ENCODE results near the gene BCL2A1. TPM values are rescaled to one million over a fixed set of nuclear protein-coding genes. Genes with fewer than 3 reads are reported as not detected.
"Not testable (repeated sequence)": the region's sequence is repeated elsewhere in the genome, so short reads cannot be mapped to it uniquely, and the experiment has no call there.

BCL2A1 gene
- total RNA-seq, 2 donors from 2014 or later: 16.5 TPM; not detected in 1

GRCh38 chr15:79938143-79938542 lies 32.9 kb downstream of the BCL2A1 start:
- H3K27me3 ChIP-seq: no peaks in the 10 kb centered on the region
- H3K27ac ChIP-seq: no peak overlapping the region
- H3K36me3 ChIP-seq (replicated peaks in 1 of 2; ENCODE audit: insufficient read depth in 1 of 2, low read depth in 2 of 2): no peaks in the 10 kb centered on the region
- TF ChIP-seq CTCF (IDR thresholded peaks at IDR 0.05) (no peak), POLR2A (IDR thresholded peaks at IDR 0.05) (no peak)
- no peaks in the 10 kb centered on the region for H3K4me1 ChIP-seq
- H3K4me3 ChIP-seq: no peak overlapping the region
- ATAC-seq: no peak
- whole genome bisulfite sequencing, 2 donors: 24 to 43% methylated on average over 1 of the region's 1 CpG
- no peak for DNase-seq
- no peaks in the 10 kb centered on the region for H3K9me3 ChIP-seq
- intact Hi-C loops (cut with DNase I): no loop called here

GRCh38 chr15:79935556-79936201 lies 35.3 kb downstream of the BCL2A1 start:
- ATAC-seq; H3K27ac ChIP-seq; H3K9me3 ChIP-seq; H3K36me3 ChIP-seq (replicated peaks in 1 of 2; ENCODE audit: insufficient read depth in 1 of 2, low read depth in 2 of 2); H3K4me1 ChIP-seq; H3K4me3 ChIP-seq; intact Hi-C loops (cut with DNase I); H3K27me3 ChIP-seq; DNase-seq: not testable (repeated sequence)
- 48 to 50% methylated on average over 7 of the region's 7 CpGs for WGBS, 2 donors

GRCh38 chr15:79933231-79933630 lies 37.8 kb downstream of the BCL2A1 start:
- TF ChIP-seq POLR2A (IDR thresholded peaks at IDR 0.05) (no peak), CTCF (IDR thresholded peaks at IDR 0.05) (no peak)
- intact Hi-C loops (cut with DNase I): no loop called here
- H3K4me1 ChIP-seq: no peaks in the 10 kb centered on the region

GRCh38 chr15:79932447-79932846 lies 38.5 kb downstream of the BCL2A1 start:
- ATAC-seq: no peak
- Histone ChIP-seq H3K36me3 (replicated peaks in 1 of 2; ENCODE audit: insufficient read depth in 1 of 2, low read depth in 2 of 2) (no peaks in the 10 kb centered on the region), H3K27me3 (no peaks in the 10 kb centered on the region)

More at GRCh38 chr15:79933231-79933630, 37.8 kb downstream of the BCL2A1 start:
- Histone ChIP-seq H3K36me3 (replicated peaks in 1 of 2; ENCODE audit: insufficient read depth in 1 of 2, low read depth in 2 of 2) (no peaks in the 10 kb centered on the region), H3K27me3 (no peaks in the 10 kb centered on the region), H3K4me3 (no peak overlapping the region), H3K27ac (no peak overlapping the region), H3K9me3 (no peaks in the 10 kb centered on the region)
- 53 to 69% methylated on average over 3 of the region's 3 CpGs for WGBS, 2 donors
- ATAC-seq (no peak), DNase-seq (no peak)

GRCh38 chr15:79930516-79930915 lies 40.5 kb downstream of the BCL2A1 start:
- no peaks in the 10 kb centered on the region for H3K36me3 ChIP-seq (replicated peaks in 1 of 2; ENCODE audit: insufficient read depth in 1 of 2, low read depth in 2 of 2)
- no peak for DNase-seq
- TF ChIP-seq CTCF (IDR thresholded peaks at IDR 0.05): no peak
- no peak for TF ChIP-seq POLR2A (IDR thresholded peaks at IDR 0.05)
- 54 to 72% methylated on average over 5 of the region's 5 CpGs for WGBS, 2 donors
- no peak overlapping the region for H3K27ac ChIP-seq
- no peak overlapping the region for H3K4me3 ChIP-seq
- no peak for ATAC-seq
- no peaks in the 10 kb centered on the region for H3K27me3 ChIP-seq
- H3K4me1 ChIP-seq: no peaks in the 10 kb centered on the region
- intact Hi-C loops (cut with DNase I): no loop called here
- no peaks in the 10 kb centered on the region for H3K9me3 ChIP-seq

More at GRCh38 chr15:79932447-79932846, 38.5 kb downstream of the BCL2A1 start:
- Histone ChIP-seq H3K9me3 (no peaks in the 10 kb centered on the region), H3K27ac (no peak overlapping the region), H3K4me3 (no peak overlapping the region), H3K4me1 (no peaks in the 10 kb centered on the region)
- WGBS, 2 donors: 49 to 56% methylated on average over 4 to 5 of the region's 5 CpGs
- TF ChIP-seq CTCF (IDR thresholded peaks at IDR 0.05) (no peak), POLR2A (IDR thresholded peaks at IDR 0.05) (no peak)
- intact Hi-C loops (cut with DNase I): no loop called here
- no peak for DNase-seq
